ENCODE measurements around the gene TBRG1.

DNA sequence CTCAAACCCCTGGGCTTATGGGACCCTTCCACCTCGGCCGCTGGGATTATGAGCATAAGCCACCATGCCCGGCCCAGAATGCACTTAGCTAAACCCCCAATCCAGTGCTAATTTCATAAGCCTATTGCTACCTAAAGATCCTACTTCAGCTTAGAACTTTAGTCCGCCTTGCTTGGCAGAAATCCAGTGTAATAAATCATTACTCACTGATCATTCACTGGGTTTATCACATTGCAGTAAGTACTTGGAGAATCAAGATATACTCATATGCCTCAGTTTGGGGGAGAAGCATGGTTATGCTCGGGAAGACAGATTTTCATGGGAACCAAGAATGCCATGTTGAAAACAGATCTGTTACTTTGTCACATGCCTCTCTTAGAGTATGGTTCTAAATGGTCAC lies 3.8 kb upstream of the TBRG1 start:
- TF ChIP-seq, protein P1, sequence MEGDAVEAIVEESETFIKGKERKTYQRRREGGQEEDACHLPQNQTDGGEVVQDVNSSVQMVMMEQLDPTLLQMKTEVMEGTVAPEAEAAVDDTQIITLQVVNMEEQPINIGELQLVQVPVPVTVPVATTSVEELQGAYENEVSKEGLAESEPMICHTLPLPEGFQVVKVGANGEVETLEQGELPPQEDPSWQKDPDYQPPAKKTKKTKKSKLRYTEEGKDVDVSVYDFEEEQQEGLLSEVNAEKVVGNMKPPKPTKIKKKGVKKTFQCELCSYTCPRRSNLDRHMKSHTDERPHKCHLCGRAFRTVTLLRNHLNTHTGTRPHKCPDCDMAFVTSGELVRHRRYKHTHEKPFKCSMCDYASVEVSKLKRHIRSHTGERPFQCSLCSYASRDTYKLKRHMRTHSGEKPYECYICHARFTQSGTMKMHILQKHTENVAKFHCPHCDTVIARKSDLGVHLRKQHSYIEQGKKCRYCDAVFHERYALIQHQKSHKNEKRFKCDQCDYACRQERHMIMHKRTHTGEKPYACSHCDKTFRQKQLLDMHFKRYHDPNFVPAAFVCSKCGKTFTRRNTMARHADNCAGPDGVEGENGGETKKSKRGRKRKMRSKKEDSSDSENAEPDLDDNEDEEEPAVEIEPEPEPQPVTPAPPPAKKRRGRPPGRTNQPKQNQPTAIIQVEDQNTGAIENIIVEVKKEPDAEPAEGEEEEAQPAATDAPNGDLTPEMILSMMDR (IDR thresholded peaks at IDR 0.05), result no peak
- TF ChIP-seq POLR2A (IDR thresholded peaks at IDR 0.05), result no peak
